Nephron progenitor cell (in vitro differentiated cells): ENCODE measurements around the gene BARHL2.

Source experiments
- DNase-seq: peaks from one replicate; pipeline ENCODE4 v3.0.0; 2021
- H3K27ac Mint-ChIP-seq: 2 replicates; pipeline ENCODE4 v1.8.0; 2021; ENCODE audit warnings: mild to moderate bottlenecking, moderate library complexity, mixed read lengths
- H3K27me3 Mint-ChIP-seq: 2 replicates; pipeline ENCODE4 v1.8.0; 2021; ENCODE audit warnings: mild to moderate bottlenecking, low read depth, mixed read lengths; ENCODE audit not compliant: poor library complexity
- H3K36me3 Mint-ChIP-seq: 2 replicates; pipeline ENCODE4 v1.8.0; 2021; ENCODE audit warnings: low read depth, mixed read lengths
- H3K4me1 Mint-ChIP-seq: 2 replicates; pipeline ENCODE4 v1.8.0; 2021; ENCODE audit warnings: mixed read lengths
- H3K4me3 Mint-ChIP-seq: 2 replicates; pipeline ENCODE4 v1.8.0; 2021; ENCODE audit warnings: mild to moderate bottlenecking, moderate library complexity, mixed read lengths
- H3K9me3 Mint-ChIP-seq: 2 replicates; pipeline ENCODE4 v1.8.0; 2021; ENCODE audit warnings: mild to moderate bottlenecking, moderate library complexity, mixed read lengths
- TF ChIP-seq, protein P1 (sequence below): fragments of 200-600 bp; sonication (generic); IDR thresholded peaks from 2 replicates; pipeline ENCODE4 v1.5.0; 2021; ENCODE audit warnings: antibody characterized with exemption

BARHL2 gene

DNA sequence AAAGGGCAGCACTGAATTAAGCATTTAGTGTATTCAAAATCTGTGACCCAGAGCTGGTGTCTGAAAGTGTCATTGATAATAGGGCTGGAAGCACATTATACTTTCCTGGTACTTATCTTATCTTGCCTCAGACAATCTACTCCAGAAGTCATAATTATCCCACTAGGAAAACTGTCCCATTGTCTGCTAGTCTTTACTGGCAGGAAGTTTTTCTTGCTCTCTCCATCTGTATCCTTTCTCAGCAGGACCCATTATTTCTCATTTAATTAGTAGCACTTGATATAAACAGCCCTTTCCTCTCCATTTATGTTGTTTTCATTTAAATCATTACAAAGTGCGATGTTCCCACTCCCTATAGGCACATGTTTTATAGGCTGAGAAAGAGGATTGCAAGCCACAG, 36.5 kb upstream of the BARHL2 start:
- Mint-ChIP-seq H3K4me3 (no peak overlapping the region), H3K27me3 (peaks cover 39% of the 10 kb centered on the region), H3K4me1 (no peaks in the 10 kb centered on the region), H3K9me3 (no peaks in the 10 kb centered on the region), H3K27ac (no peak overlapping the region), H3K36me3 (no peaks in the 10 kb centered on the region)
- TF ChIP-seq, protein P1, sequence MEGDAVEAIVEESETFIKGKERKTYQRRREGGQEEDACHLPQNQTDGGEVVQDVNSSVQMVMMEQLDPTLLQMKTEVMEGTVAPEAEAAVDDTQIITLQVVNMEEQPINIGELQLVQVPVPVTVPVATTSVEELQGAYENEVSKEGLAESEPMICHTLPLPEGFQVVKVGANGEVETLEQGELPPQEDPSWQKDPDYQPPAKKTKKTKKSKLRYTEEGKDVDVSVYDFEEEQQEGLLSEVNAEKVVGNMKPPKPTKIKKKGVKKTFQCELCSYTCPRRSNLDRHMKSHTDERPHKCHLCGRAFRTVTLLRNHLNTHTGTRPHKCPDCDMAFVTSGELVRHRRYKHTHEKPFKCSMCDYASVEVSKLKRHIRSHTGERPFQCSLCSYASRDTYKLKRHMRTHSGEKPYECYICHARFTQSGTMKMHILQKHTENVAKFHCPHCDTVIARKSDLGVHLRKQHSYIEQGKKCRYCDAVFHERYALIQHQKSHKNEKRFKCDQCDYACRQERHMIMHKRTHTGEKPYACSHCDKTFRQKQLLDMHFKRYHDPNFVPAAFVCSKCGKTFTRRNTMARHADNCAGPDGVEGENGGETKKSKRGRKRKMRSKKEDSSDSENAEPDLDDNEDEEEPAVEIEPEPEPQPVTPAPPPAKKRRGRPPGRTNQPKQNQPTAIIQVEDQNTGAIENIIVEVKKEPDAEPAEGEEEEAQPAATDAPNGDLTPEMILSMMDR: no peak
- DNase-seq: no peak

DNA sequence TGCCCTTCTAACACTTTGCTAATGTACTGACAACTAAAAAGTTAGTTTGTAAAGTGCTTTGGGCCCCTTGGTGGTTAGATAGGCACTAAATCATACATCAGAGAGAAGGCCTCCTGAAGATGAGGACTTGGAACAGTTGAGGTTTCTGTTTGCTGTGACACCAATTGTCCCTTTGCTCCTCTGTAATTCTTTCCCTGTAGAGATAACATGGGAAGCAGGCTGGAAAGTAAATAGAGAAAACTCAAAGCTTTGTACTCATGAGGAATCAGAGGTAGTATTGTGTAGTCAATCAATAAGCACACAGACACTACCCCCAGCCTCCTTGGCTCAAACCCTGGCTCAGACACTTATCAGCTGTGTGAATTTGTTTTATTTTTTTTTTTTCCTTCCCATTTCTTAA, 31.6 kb upstream of the BARHL2 start:
- no peak for DNase-seq
- TF ChIP-seq, protein P1: no peak
- H3K4me1 Mint-ChIP-seq: no peaks in the 10 kb centered on the region
- H3K27ac Mint-ChIP-seq: no peak overlapping the region
- H3K9me3 Mint-ChIP-seq: no peaks in the 10 kb centered on the region
- H3K36me3 Mint-ChIP-seq: no peaks in the 10 kb centered on the region
- H3K27me3 Mint-ChIP-seq: peaks cover 28% of the 10 kb centered on the region
- no peak overlapping the region for H3K4me3 Mint-ChIP-seq

DNA sequence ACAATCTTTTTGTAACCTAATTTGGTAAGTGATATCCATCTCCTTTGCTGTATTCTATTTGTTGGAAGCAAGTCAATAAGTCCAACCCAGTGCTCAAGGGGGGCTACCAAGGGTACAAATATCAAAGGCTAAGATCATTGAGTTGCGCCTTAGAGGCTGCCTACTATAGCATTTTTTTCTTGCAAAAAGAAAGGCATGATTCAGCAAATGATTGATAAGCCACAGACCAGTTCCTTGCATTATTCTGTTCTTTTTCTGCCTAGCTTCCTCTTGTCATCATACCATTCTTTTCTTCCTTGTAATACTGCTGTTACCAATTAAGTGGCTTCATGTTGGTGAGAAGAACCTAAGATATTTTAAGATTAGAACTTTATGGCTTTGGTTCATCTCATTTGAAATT, 29.8 kb upstream of the BARHL2 start:
- no peaks in the 10 kb centered on the region for H3K4me1 Mint-ChIP-seq
- H3K9me3 Mint-ChIP-seq: no peaks in the 10 kb centered on the region

DNA sequence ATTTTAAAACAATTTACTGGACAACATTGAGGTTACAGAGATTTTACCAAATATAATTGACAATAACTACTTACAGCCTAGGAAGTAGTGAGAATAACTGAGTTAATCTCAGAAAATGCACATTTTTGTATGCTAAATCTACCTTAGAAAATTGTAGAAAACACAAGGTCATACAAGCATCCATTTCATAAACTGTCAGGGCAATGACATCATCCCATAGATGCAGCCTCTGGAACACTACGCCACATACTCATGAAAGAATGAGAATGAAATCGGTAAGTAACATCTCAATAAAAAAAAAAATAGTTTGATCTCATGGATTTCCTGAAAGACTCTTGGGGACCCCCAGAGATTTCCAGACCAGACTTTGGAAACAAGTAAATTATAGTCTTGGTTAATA, 28.9 kb upstream of the BARHL2 start:
- no peak overlapping the region for H3K27ac Mint-ChIP-seq
- no peak for DNase-seq
- no peak overlapping the region for H3K4me3 Mint-ChIP-seq
- H3K4me1 Mint-ChIP-seq: no peaks in the 10 kb centered on the region
- H3K27me3 Mint-ChIP-seq: peaks cover 20% of the 10 kb centered on the region
- no peaks in the 10 kb centered on the region for H3K9me3 Mint-ChIP-seq
- TF ChIP-seq, protein P1: no peak
- H3K36me3 Mint-ChIP-seq: no peaks in the 10 kb centered on the region

More for the DNA sequence above, 29.8 kb upstream of the BARHL2 start:
- H3K36me3 Mint-ChIP-seq: no peaks in the 10 kb centered on the region
- H3K4me3 Mint-ChIP-seq: no peak overlapping the region
- TF ChIP-seq, protein P1: no peak
- H3K27ac Mint-ChIP-seq: no peak overlapping the region
- peaks cover 19% of the 10 kb centered on the region for H3K27me3 Mint-ChIP-seq
- DNase-seq: no peak

DNA sequence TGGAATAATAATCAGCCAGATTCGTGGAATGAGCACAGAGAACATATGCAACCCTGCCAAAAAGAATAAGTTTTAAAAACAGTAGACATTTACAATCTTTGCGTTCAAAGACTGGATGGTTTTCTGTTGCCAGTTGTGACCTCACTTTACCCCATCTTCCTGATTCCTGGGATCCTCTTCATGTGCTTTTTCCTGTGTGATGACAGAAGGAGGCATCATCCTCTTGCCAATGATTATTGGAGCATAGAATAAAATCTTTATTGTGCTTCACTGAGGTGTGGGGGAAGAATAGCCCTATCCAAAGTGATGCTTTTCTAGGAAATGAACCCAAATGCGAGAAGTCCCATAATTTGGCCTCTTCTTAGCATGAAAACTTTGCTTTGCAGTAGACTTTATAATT, 15.0 kb upstream of the BARHL2 start:
- DNase-seq: no peak
- no peak overlapping the region for H3K27ac Mint-ChIP-seq
- H3K4me1 Mint-ChIP-seq: peaks cover 11% of the 10 kb centered on the region
- no peaks in the 10 kb centered on the region for H3K36me3 Mint-ChIP-seq
- H3K9me3 Mint-ChIP-seq: no peaks in the 10 kb centered on the region
- TF ChIP-seq, protein P1: no peak
- H3K4me3 Mint-ChIP-seq: no peak overlapping the region
- H3K27me3 Mint-ChIP-seq: peaks cover 98% of the 10 kb centered on the region

DNA sequence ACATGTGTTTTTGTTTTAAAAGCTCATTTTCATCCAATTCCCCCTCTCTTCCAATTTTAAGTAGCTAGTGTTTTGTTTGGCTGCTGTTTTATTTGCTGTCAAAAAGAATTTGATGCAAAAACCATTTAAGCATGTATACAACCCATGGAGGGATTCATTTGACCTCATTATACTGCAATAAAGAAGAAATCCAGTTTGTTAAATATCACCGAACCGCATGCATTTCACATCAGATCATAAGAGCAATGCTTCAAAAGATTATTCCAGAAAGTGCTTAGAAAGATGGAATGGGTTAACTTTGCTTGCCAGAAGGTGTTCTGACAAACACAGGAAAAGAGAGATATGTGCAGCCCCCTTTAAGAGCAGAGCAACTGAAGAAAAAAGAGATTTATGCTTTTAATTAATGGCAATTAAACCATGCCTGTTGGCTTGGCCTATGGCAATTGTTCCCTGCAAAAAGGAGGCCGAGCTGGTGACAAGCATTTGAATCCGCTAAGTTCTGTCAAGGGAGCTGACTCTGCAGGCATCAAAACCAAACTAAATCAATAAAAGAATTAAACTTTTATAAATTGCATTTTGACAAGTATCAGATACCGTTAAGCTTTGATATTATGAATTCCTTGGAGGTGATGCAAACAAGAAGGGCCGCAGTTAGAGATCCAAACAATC, 14.4 kb upstream of the BARHL2 start:
- no peaks in the 10 kb centered on the region for H3K36me3 Mint-ChIP-seq
- peaks cover 15% of the 10 kb centered on the region for H3K4me1 Mint-ChIP-seq
- no peak for DNase-seq
- peak overlapping the region; percentile 13 for H3K4me3 Mint-ChIP-seq
- peaks cover 100% of the 10 kb centered on the region for H3K27me3 Mint-ChIP-seq
- H3K9me3 Mint-ChIP-seq: no peaks in the 10 kb centered on the region
- H3K27ac Mint-ChIP-seq: no peak overlapping the region
- TF ChIP-seq, protein P1: no peak
